ENCODE measurements around the gene CCDC154.

The CCDC154 gene

GRCh38 chr16:1413684-1414531 is 30.4 kb downstream of the CCDC154 start:
- no peak for DNase-seq

GRCh38 chr16:1412847-1413246 is 31.5 kb downstream of the CCDC154 start:
- DNase-seq, result no peak

- peak; percentile 50 for DNase-seq
Measured at GRCh38 chr16:1408171-1408837, 36.1 kb downstream of the CCDC154 start.

- DNase-seq, result no peak
Measured at GRCh38 chr16:1407753-1408152, 36.6 kb downstream of the CCDC154 start.

- no peak for DNase-seq
Measured at GRCh38 chr16:1403733-1404132, 40.6 kb downstream of the CCDC154 start.

GRCh38 chr16:1403036-1403435 is 41.3 kb downstream of the CCDC154 start:
- DNase-seq, result no peak

GRCh38 chr16:1401758-1402154 is 42.6 kb downstream of the CCDC154 start:
- DNase-seq, result no peak

GRCh38 chr16:1401061-1401757 is 43.1 kb downstream of the CCDC154 start:
- no peak for DNase-seq

- DNase-seq, result no peak
Measured at GRCh38 chr16:1398826-1399581, 45.4 kb downstream of the CCDC154 start.

- DNase-seq, result no peak
Measured at GRCh38 chr16:1398351-1398750, 46.0 kb downstream of the CCDC154 start.

- no peak for DNase-seq
Measured at GRCh38 chr16:1397779-1398178, 46.6 kb downstream of the CCDC154 start.

GRCh38 chr16:1395444-1396031 is 48.8 kb downstream of the CCDC154 start:
- no peak for DNase-seq

GRCh38 chr16:1394367-1394951 is 49.9 kb downstream of the CCDC154 start:
- DNase-seq, result no peak

GRCh38 chr16:1393613-1394176 is 50.7 kb downstream of the CCDC154 start:
- DNase-seq, result no peak

GRCh38 chr16:1392826-1393225 is 51.5 kb downstream of the CCDC154 start:
- no peak for DNase-seq

GRCh38 chr16:1390239-1390779 is 54.0 kb downstream of the CCDC154 start:
- no peak for DNase-seq

GRCh38 chr16:1389762-1390161 is 54.6 kb downstream of the CCDC154 start:
- no peak for DNase-seq

GRCh38 chr16:1387331-1387730 is 57.0 kb downstream of the CCDC154 start:
- DNase-seq, result no peak

GRCh38 chr16:1385232-1385631 is 59.1 kb downstream of the CCDC154 start:
- no peak for DNase-seq

Data from NCI-H2029 treated with DMSO at 0.1 percent for 48 hours (cell line).